GM10266 (cell line): ENCODE results near the gene CD81.

Experiments
- DNase-seq: peaks from one replicate; pipeline ENCODE4 v3.0.0; 2012; ENCODE audit errors: extremely low spot score
- CTCF ChIP-seq: IDR thresholded peaks from 2 replicates; pipeline ENCODE4 v1.5.1; 2012; ENCODE audit warnings: mild to moderate bottlenecking, low read depth; ENCODE audit not compliant: control insufficient read depth, insufficient read depth; ENCODE audit errors: missing control alignments

Gene CD81

GRCh38 chr11:2421996-2422395, 44.9 kb downstream of the CD81 start:
- no peak for TF ChIP-seq CTCF
- DNase-seq: no peak

- no peak for TF ChIP-seq CTCF
- DNase-seq: no peak
Measured at GRCh38 chr11:2422461-2423156, 45.5 kb downstream of the CD81 start.

GRCh38 chr11:2423157-2424025, 46.3 kb downstream of the CD81 start:
- no peak for TF ChIP-seq CTCF
- no peak for DNase-seq

GRCh38 chr11:2424811-2425495, 47.8 kb downstream of the CD81 start:
- DNase-seq: no peak
- TF ChIP-seq CTCF: no peak

GRCh38 chr11:2425506-2425905, 48.4 kb downstream of the CD81 start:
- TF ChIP-seq CTCF: no peak
- no peak for DNase-seq

GRCh38 chr11:2426221-2426620, 49.1 kb downstream of the CD81 start:
- TF ChIP-seq CTCF: no peak
- DNase-seq: no peak
